SJCRH30 (cell line): Measurements from ENCODE around the gene TFCP2L1. TPM values are rescaled to one million over a fixed set of nuclear protein-coding genes. Genes with fewer than 3 reads are reported as not detected.

Source experiments
- total RNA-seq: library from RNA; depleted of rRNA; stranded (reverse); fragments of >200 nt; shearing (Covaris generic); gene quantifications from 2 replicates; pipeline ENCODE4 v1.2.3, GENCODE V29; 2014; rRNA removed

TFCP2L1 gene
- total RNA-seq, 1 experiment from 2014 or later: 0.08 TPM

Other genes starting within 250 kb of the TFCP2L1 start
- under 0.01 TPM in 1 of 2 replicates, not detected in the other for gene RNU4ATAC, start 245.7 kb upstream of the TFCP2L1 start, total RNA-seq